ENCODE data around the gene SLC48A1. TPM values are rescaled to one million over a fixed set of nuclear protein-coding genes. Genes with fewer than 3 reads are reported as not detected.

SLC48A1 gene
- total RNA-seq, 2 donors from 2014 or later: 39.0 to 52.5 TPM

DNA sequence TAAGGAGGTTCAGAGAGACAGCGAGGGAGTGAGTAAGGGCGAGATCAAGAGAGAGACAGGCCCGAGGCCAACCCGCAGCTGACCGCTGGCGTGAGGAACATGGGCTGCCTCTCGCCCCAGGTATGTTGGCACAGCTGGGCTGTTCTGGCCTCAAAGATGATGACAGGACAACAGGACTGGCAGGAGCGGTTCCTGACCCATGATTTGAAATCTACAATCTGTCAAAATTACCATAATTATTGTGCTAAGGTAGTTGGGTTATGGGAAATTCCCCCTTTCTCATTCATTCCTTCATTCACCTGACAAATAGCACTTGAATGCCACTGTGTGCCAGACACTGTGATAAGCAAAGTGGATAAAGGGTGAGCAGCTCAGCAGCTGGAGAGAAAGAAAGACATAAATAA lies 42.7 kb upstream of the SLC48A1 start:
- WGBS: 39% methylated on average over 8 of the region's 8 CpGs
- no peaks in the 10 kb centered on the region for H3K4me1 ChIP-seq (replicated peaks)
- no peak overlapping the region for H3K4me3 ChIP-seq
- H3K36me3 ChIP-seq: no peaks in the 10 kb centered on the region
- intact Hi-C loops (cut with DNase I): no loop called here
- H3K9me3 ChIP-seq: no peaks in the 10 kb centered on the region
- no peaks in the 10 kb centered on the region for H3K27me3 ChIP-seq (replicated peaks; ENCODE audit: insufficient read depth)
- no peak for DNase-seq (ENCODE audit: low spot score)
- H3K27ac ChIP-seq: peak overlapping the region in 1 of 2 donors; percentile 26
- TF ChIP-seq, protein P1, sequence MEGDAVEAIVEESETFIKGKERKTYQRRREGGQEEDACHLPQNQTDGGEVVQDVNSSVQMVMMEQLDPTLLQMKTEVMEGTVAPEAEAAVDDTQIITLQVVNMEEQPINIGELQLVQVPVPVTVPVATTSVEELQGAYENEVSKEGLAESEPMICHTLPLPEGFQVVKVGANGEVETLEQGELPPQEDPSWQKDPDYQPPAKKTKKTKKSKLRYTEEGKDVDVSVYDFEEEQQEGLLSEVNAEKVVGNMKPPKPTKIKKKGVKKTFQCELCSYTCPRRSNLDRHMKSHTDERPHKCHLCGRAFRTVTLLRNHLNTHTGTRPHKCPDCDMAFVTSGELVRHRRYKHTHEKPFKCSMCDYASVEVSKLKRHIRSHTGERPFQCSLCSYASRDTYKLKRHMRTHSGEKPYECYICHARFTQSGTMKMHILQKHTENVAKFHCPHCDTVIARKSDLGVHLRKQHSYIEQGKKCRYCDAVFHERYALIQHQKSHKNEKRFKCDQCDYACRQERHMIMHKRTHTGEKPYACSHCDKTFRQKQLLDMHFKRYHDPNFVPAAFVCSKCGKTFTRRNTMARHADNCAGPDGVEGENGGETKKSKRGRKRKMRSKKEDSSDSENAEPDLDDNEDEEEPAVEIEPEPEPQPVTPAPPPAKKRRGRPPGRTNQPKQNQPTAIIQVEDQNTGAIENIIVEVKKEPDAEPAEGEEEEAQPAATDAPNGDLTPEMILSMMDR (IDR thresholded peaks at IDR 0.05): no peak
- no peak for TF ChIP-seq POLR2AphosphoS5 (IDR thresholded peaks at IDR 0.05)
- TF ChIP-seq POLR2A (IDR thresholded peaks at IDR 0.05): no peak

GRCh38 chr12:47731723-47732122 lies 41.3 kb upstream of the SLC48A1 start:
- Histone ChIP-seq H3K36me3 (no peaks in the 10 kb centered on the region), H3K27me3 (replicated peaks; ENCODE audit: insufficient read depth) (no peaks in the 10 kb centered on the region), H3K4me1 (replicated peaks) (no peaks in the 10 kb centered on the region), H3K9me3 (no peaks in the 10 kb centered on the region), H3K27ac (no peak overlapping the region), H3K4me3 (no peak overlapping the region)
- no peak for DNase-seq (ENCODE audit: low spot score)
- WGBS: 74% methylated on average over 4 of the region's 5 CpGs
- TF ChIP-seq, protein P1 (IDR thresholded peaks at IDR 0.05): no peak
- TF ChIP-seq POLR2A (IDR thresholded peaks at IDR 0.05): no peak
- TF ChIP-seq POLR2AphosphoS5 (IDR thresholded peaks at IDR 0.05): no peak
- intact Hi-C loops (cut with DNase I): no loop called here

DNA sequence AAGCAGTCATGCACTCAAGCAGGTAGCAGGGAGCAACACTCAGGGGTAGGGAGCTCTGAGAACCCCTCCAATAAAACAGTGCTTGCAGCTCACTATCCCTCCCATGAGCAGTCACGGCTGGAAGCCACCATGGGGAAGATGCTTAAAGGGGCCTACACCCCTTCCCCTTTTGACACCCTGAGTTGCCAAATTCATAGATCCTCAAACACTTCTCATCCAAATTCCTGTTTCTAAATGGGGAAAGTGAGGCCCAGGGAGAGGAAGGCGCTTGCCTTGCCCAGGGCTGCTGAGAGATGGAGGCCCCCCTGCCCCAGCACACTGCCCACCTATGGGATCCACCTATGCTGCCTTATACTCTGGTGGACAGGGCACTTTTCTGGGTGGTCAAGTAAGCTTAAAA lies 40.5 kb upstream of the SLC48A1 start:
- 80% methylated on average over 2 of the region's 2 CpGs for WGBS
- Histone ChIP-seq H3K27me3 (replicated peaks; ENCODE audit: insufficient read depth) (no peaks in the 10 kb centered on the region), H3K9me3 (no peaks in the 10 kb centered on the region), H3K36me3 (no peaks in the 10 kb centered on the region), H3K4me1 (replicated peaks) (no peaks in the 10 kb centered on the region), H3K4me3 (no peak overlapping the region), H3K27ac (no peak overlapping the region)
- TF ChIP-seq POLR2A (IDR thresholded peaks at IDR 0.05) (no peak), POLR2AphosphoS5 (IDR thresholded peaks at IDR 0.05) (no peak)
- TF ChIP-seq, protein P1 (IDR thresholded peaks at IDR 0.05): no peak
- intact Hi-C loops (cut with DNase I): no loop called here
- no peak for DNase-seq (ENCODE audit: low spot score)

DNA sequence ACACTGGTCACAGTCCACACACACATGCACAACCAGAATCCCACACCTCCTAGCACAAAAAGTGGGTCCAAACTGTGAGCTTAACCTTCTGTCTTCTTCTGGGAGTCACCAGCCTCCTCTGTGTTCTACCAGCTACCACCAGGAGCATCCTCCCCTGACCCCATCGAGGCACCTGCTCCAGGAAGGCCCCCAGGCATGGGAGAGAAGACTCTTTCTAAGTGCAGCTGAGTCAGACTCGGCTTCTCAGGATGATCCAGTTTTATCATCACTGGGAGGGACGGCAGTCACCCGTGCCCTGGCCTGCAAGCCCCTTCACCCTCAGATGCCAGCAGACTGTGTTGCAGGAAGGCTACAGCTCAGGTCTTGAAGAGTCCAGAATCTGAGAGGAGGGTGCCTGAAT lies 39.9 kb upstream of the SLC48A1 start:
- no peak for DNase-seq (ENCODE audit: low spot score)
- H3K4me3 ChIP-seq: no peak overlapping the region
- H3K4me1 ChIP-seq (replicated peaks): no peaks in the 10 kb centered on the region
- H3K36me3 ChIP-seq: no peaks in the 10 kb centered on the region
- TF ChIP-seq, protein P1 (IDR thresholded peaks at IDR 0.05): no peak
- TF ChIP-seq POLR2AphosphoS5 (IDR thresholded peaks at IDR 0.05): no peak
- no peak for TF ChIP-seq POLR2A (IDR thresholded peaks at IDR 0.05)
- no peaks in the 10 kb centered on the region for H3K9me3 ChIP-seq
- H3K27ac ChIP-seq: no peak overlapping the region
- WGBS: 80% methylated on average over 4 of the region's 4 CpGs
- intact Hi-C loops (cut with DNase I): no loop called here
- no peaks in the 10 kb centered on the region for H3K27me3 ChIP-seq (replicated peaks; ENCODE audit: insufficient read depth)

- peak overlapping the region; percentile 32 to 66 for H3K27ac ChIP-seq
- H3K4me3 ChIP-seq: no peak overlapping the region
- H3K9me3 ChIP-seq: no peaks in the 10 kb centered on the region
- H3K36me3 ChIP-seq: no peaks in the 10 kb centered on the region
- DNase-seq (ENCODE audit: low spot score): no peak
- no peaks in the 10 kb centered on the region for H3K4me1 ChIP-seq (replicated peaks)
- intact Hi-C loops (cut with DNase I): no loop called here
- TF ChIP-seq POLR2A (IDR thresholded peaks at IDR 0.05) (no peak), POLR2AphosphoS5 (IDR thresholded peaks at IDR 0.05) (no peak)
- TF ChIP-seq, protein P1 (IDR thresholded peaks at IDR 0.05): no peak
- no peaks in the 10 kb centered on the region for H3K27me3 ChIP-seq (replicated peaks; ENCODE audit: insufficient read depth)
- 62% methylated on average over 12 of the region's 12 CpGs for WGBS
Measured at GRCh38 chr12:47734725-47735480, 38.1 kb upstream of the SLC48A1 start.

Measured in prostate gland (tissue), 2 donors.